Activated T-cell treated with anti-CD3 and anti-CD28 coated beads for 48 hours (primary cell): Measurements from ENCODE around the gene RAB10.
"Not testable (repeated sequence)": the region's sequence is repeated elsewhere in the genome, so short reads cannot be mapped to it uniquely, and the experiment has no call there.

Source experiments
- DNase-seq: peaks from one replicate; pipeline ENCODE4 v3.0.0-alpha.2; 2020; ENCODE audit warnings: low read depth

RAB10 gene

GRCh38 chr2:26058390-26058789 is 24.5 kb downstream of the RAB10 start:
- DNase-seq, result no peak

GRCh38 chr2:26059542-26059941 is 25.7 kb downstream of the RAB10 start:
- DNase-seq, result no peak

GRCh38 chr2:26061539-26061938 is 27.7 kb downstream of the RAB10 start:
- DNase-seq, result no peak

- no peak for DNase-seq
Observed at GRCh38 chr2:26064846-26065245, 31.0 kb downstream of the RAB10 start.

DNA sequence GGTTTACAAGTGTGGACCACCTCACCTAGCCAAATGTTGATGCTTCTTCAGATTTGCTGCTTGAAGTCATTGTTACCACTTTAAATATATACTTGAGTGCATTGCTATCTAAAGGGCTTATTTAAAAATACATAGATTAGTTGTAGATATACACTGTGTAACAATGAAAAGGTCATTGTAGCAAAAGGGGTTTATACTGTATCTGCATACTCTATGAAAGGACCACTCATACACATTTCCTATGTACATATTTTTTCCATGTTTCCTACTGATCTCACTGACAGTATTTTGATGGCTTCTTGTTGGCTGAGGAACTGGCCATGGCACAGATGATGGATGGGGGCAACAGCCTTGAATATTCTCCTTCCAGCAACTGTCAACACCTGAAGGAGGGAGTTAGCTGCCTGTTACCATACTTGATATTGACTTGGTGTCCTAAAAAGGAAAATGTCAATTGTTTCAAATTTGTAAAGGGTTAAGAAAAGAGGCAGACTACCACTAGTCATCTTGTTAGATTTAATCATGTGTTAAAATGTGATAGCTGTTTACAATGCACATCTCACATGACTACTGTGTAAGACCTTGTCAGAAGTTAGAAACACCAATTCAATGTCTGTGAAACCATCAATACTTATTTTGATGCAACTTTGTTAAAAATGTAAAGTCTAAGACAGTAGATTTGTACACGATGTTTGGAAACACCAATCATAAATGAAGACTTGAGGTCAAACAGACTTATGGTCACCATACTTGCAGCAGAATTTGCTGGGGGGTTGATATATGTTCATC is 33.5 kb downstream of the RAB10 start:
- DNase-seq, result no peak

DNA sequence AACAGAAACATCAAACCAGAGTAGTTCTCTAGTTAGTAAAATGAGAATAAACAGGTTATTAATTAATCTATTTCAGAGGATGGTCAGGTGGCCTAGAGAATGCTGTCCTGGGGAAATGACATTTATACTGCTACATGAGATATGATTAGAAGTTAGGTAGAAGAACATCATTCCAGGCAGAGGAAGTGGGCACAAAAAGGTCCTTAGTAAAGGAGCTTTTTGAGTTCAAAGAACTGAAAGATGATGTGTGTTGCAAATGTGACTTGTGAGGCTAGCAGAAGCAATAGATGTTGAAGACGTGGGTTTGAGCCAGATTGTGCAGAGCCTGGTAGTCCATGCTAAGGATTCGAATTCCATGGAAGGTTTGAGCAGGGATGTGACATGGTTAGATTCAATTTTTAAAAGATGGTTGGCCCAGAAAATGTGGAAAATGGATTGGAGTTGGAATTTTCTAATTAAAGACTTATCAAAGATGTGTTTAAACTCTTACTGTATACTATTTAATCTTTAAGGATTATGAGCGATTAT is 34.2 kb downstream of the RAB10 start:
- no peak for DNase-seq

DNA sequence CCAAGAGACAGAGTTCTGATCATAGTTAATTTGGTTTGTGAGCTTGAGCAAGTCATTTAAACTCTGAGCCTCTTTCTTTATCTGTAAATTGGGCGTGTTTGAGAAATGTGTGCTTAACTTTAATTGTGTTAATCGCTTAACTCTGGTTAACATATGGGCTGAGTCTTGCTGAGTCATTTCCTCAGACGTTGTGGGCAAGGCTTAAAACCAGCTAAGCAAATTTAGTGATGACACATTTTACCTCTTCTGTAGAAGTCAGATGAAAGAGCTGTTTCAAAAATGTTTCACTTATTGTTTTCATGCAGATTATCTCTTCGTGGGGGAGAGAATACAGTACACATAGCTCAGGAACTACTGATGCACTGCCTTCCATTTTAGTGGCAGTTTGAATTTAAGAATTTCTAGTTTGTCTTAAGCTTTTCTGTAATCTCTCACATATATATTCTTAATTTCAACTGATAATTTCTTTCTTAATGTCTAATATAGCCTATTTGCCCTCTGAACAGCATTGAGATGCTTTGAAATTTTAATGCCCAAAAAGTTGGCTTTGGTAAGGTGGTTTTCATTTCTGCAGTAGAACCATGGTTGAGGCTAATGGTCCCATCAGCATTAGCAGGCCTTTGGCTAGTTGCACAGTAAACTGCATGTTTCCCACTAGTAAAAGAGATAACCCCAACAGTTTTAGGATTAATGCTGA is 34.9 kb downstream of the RAB10 start:
- DNase-seq, result no peak

GRCh38 chr2:26070730-26071129 is 36.8 kb downstream of the RAB10 start:
- DNase-seq, result no peak

- DNase-seq, result no peak
Observed at GRCh38 chr2:26072925-26073768, 39.3 kb downstream of the RAB10 start.

DNA sequence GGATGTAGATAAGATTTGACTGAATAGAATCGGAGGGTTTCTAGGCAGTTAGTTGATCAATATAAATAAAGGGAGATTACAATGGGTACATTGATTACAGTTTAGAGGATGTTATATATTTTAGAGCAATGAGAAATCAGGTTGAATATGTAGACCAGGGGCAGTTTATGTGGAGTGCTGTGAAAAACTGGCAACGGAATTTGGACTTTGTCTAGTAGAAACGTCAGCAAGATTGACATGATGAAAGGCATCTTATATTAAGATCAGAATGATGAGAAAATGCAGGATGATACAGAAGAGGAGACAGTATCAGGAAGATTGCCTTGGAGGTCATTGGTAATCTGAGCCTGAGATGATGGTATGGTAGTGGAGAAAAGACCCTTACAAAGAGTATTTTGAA is 39.9 kb downstream of the RAB10 start:
- no peak for DNase-seq

GRCh38 chr2:26074676-26075075 is 40.8 kb downstream of the RAB10 start:
- no peak for DNase-seq

DNA sequence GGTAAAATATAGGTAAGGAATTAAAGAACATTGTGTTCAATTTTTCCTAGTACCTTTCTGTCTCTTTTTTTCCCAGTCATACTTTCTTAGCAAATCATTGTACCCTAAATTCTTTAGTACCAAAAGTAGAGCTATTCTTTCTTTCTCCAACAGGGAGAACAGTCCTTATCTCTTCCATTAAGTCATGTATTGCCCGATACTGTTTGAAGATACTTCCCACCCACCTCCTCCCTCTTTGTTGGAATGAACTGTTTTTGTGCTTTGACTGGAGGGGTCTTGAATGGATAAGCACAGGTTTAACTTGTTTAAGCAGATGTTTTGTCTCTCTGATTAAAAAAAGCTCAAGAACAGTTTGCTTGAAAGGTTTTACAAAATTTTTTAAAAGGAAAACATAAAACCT is 41.3 kb downstream of the RAB10 start:
- DNase-seq, result no peak

GRCh38 chr2:26076001-26076587 is 42.2 kb downstream of the RAB10 start:
- no peak for DNase-seq

GRCh38 chr2:26077291-26077690 is 43.4 kb downstream of the RAB10 start:
- no peak for DNase-seq

DNA sequence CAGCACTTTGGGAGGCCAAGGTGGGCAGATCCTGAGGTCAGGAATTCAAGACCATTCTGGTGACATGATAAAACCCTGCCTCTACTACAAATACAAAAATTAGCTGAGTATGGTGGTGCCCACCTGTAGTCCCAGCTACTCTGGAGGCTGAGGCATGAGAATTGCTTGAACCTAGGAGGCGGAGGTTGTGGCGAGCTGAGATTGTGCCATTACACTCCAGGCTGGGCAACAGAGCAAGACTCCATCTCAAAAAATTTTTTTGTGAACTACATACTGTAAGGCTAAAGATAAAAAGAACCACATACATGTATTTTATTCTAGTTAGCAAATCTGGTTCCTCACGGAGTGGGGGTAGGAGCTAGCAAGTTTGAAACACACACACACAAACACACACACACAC is 45.1 kb downstream of the RAB10 start:
- DNase-seq, result no peak

GRCh38 chr2:26080356-26080755 is 46.5 kb downstream of the RAB10 start:
- no peak for DNase-seq

GRCh38 chr2:26080925-26081324 is 47.0 kb downstream of the RAB10 start:
- not testable (repeated sequence) for DNase-seq

- no peak for DNase-seq
Observed at GRCh38 chr2:26081556-26081955, 47.7 kb downstream of the RAB10 start.

DNA sequence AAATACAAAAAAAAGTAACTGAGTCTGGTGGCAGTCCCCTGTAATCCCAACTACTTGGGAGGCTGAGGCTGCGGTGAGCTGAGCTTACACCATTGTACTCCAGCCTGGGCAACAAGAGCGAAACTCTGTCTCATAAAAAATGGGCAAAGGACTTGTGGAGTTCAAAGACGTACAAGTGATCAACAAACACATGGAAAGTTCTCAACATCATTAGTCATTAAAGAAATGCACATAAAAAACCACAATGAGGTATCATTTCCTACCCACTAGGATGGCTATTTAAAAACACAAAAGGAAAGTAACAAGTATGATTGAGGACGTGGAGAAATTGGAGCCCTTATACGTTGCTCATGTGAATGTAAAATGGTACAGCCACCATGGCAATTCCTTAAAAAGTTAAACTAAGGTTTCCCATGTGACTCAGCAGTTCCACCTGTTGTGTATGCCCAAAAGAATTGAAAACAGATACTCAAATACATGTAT is 52.3 kb downstream of the RAB10 start:
- DNase-seq, result no peak

DNA sequence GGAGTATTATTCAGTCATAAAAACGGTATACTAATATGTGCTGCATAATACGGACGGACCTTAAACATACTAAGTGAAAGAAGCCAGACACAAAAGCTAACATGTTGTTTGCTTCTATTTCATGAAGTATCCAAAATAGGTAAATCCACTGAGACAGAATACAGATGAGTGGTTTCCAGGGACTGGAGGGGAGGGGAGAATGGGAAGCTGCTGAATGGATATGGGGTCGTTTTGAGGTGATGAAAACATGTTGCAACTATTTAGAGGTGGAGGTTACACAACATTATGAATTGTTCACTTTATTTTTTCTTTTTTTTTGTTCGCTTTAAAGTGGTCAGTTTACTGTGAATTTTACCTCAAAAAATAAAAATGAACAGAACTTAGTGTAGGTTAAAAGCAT is 52.9 kb downstream of the RAB10 start:
- no peak for DNase-seq

GRCh38 chr2:26088038-26088643 is 54.3 kb downstream of the RAB10 start:
- DNase-seq, result no peak

DNA sequence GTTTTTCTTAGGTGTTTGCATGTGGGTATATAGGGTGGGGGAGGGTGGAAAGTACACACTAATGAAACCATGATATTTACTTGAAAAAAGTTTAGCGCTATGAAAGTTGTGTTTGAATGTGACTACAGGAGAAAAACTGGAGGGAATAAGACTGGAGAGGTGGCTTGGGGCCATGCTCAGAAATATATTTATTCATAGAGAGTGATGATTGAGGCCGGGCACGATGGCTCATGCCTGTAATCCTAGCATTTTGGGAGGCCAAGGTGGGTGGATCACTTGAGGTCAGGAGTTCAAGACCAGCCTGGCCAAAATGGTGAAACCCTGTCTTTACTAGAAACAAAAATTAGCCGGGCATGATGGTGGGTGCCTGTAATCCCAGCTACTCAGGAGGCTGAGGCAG is 55.0 kb downstream of the RAB10 start:
- not testable (repeated sequence) for DNase-seq
